HG03139 (cell line): ENCODE data around the gene YPEL1.
"Not testable (repeated sequence)": the region's sequence is repeated elsewhere in the genome, so short reads cannot be mapped to it uniquely, and the experiment has no call there.

Experiments
- ATAC-seq: cut with Tn5 transposase; IDR thresholded peaks from one replicate; pipeline ENCODE4 v1.9.1; 2021; ENCODE audit not compliant: unreplicated experiment

Gene YPEL1

GRCh38 chr22:21685164-21685513 is 50.5 kb downstream of the YPEL1 start:
- ATAC-seq = no peak

- ATAC-seq = no peak
These were observed 51.0 kb downstream of the YPEL1 start for GRCh38 chr22:21684492-21685163.

- ATAC-seq = no peak
These were observed 52.2 kb downstream of the YPEL1 start for GRCh38 chr22:21683401-21683811.

GRCh38 chr22:21682385-21683175 is 53.0 kb downstream of the YPEL1 start:
- no peak for ATAC-seq

GRCh38 chr22:21681566-21682370 is 53.8 kb downstream of the YPEL1 start:
- ATAC-seq = no peak

- ATAC-seq = no peak
These were observed 54.6 kb downstream of the YPEL1 start for GRCh38 chr22:21680830-21681565.

- ATAC-seq = no peak
These were observed 56.2 kb downstream of the YPEL1 start for GRCh38 chr22:21679383-21679782.

GRCh38 chr22:21678842-21679241 is 56.8 kb downstream of the YPEL1 start:
- ATAC-seq = not testable (repeated sequence)

- no peak for ATAC-seq
These were observed 57.8 kb downstream of the YPEL1 start for GRCh38 chr22:21677606-21678443.

GRCh38 chr22:21674638-21675245 is 60.9 kb downstream of the YPEL1 start:
- no peak for ATAC-seq

- no peak for ATAC-seq
These were observed 61.9 kb downstream of the YPEL1 start for GRCh38 chr22:21673534-21674321.

- no peak for ATAC-seq
These were observed 63.4 kb downstream of the YPEL1 start for GRCh38 chr22:21672107-21672629.

- no peak for ATAC-seq
These were observed 66.6 kb downstream of the YPEL1 start for GRCh38 chr22:21669026-21669425.

GRCh38 chr22:21666786-21667185 is 68.8 kb downstream of the YPEL1 start:
- no peak for ATAC-seq

GRCh38 chr22:21665047-21665851 is 70.3 kb downstream of the YPEL1 start:
- ATAC-seq = no peak

- ATAC-seq = no peak
These were observed 71.9 kb downstream of the YPEL1 start for GRCh38 chr22:21663738-21664137.

- no peak for ATAC-seq
These were observed 73.6 kb downstream of the YPEL1 start for GRCh38 chr22:21661991-21662390.

GRCh38 chr22:21660904-21661303 is 74.7 kb downstream of the YPEL1 start:
- no peak for ATAC-seq
